Stimulated activated CD4-positive, alpha-beta T cell treated with anti-CD3 and anti-CD28 coated beads, Interleukin-2, amount 100 ng/mL, for 4 hours (primary cell): ENCODE data around the gene ETV2.
"Not testable (repeated sequence)": the region's sequence is repeated elsewhere in the genome, so short reads cannot be mapped to it uniquely, and the experiment has no call there.

Experiments used
- DNase-seq: peaks from one replicate; pipeline ENCODE4 v3.0.0-alpha.2; 2020; ENCODE audit warnings: low read depth

ETV2 gene

DNA sequence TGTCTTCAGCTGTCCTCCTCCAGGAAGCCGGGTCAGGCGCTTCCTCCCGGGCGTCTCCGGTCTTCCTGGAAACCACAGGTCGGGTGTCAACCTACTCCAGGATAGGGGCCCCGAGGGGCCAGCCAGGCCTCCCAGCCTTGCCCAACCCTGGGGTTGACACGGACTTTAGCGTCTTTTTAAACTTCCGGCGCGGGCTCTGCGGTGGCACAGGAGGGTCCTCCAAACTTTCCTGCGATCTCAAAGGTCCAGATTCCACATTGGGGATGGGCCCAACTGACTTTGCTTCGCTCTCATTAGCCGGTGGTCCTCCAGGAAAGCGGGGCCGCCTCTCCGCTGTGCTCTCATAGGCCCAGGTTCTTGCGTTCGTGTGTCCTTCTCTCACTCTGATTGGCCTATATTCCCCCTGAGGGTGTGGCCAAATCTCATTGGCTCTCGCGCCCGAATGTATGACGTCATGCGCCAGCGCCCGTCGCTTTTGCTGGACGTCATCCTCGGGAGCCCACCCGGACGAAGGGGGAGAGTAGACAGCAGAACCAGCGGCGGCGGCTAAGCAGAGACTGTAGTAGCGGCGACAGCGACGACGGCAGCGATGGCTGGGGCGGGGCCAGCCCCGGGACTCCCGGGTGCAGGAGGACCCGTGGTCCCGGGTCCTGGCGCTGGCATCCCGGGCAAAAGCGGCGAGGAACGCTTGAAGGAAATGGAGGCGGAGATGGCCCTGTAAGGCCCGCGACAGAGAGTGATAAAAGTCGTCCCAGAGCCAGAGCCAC is 12.8 kb upstream of the ETV2 start, which contains the start of gene RBM42:
RBM42 (plus strand) TSS at position 472 of the 767 bp plus-strand sequence; CDS start at position 590, 118 bp downstream.
- peak; percentile 95 for DNase-seq

- DNase-seq, result no peak
Measured at GRCh38 chr19:35629332-35629633, 12.3 kb upstream of the ETV2 start.

DNA sequence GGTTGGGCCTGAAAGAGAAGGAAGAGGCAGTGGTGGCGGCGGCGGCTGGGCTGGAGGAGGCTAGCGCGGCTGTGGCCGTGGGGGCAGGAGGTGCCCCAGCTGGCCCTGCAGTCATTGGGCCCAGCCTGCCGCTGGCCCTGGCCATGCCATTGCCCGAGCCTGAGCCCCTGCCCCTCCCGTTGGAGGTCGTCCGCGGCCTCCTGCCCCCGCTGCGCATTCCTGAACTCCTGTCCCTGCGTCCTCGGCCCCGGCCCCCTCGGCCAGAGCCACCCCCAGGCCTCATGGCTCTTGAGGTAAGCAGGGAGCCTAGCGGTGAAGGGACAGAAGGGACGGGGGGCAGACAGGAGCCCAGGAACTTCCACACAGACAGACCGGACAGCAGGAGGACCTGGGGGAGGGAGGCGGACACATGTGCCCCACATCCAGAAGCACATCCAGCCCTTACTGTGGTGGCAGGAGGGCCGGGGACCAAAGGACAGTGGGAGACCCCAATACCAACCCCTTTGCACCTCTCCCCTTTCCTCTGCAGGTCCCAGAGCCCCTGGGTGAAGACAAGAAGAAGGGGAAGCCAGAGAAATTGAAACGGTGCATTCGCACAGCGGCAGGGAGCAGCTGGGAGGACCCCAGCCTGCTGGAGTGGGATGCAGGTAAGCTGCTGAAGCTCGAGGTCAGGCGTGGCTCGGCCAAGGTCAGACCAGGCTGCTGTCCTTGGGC is 7.7 kb upstream of the ETV2 start:
- no peak for DNase-seq

GRCh38 chr19:35636651-35637050 is 4.9 kb upstream of the ETV2 start:
- no peak for DNase-seq

- no peak for DNase-seq
Measured at GRCh38 chr19:35637165-35637564, 4.4 kb upstream of the ETV2 start.

DNA sequence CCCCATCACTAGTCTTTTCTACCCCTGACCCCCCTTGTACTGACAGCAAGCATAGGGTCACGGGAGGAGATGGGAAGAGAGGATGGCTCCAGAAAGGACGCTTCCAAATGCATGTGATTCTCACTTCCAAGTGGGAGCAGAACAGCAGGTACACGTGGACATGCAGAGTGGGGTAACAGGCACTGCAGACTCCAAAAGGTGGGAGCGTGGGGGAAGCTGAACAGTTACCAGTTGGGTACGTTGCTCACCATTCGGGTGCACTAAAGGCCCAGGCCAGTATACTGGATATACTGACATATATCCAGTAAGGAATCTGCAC is 2.3 kb upstream of the ETV2 start:
- DNase-seq, result no peak

DNA sequence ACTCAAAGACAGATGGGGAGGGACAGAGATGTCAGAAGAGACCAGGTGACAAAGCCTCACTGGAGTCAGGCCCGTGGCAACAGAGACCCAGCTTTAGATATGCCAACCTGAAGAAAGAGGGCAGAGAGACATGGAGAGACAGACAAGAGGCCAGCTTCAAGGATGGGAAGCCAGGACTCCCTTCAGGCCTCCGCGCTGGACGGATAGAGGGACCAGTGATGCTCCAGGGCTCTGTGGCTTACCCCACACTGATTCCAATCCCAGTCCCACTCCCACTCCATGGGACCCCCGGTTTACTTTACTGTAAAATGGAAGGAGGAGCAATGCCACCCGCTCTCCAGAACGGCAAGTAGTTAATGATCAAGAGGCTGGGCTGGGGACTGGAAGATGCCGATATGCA is 1.7 kb upstream of the ETV2 start:
- DNase-seq, result no peak

GRCh38 chr19:35642312-35642711 is 767 bp downstream of the ETV2 start:
- DNase-seq, result no peak

DNA sequence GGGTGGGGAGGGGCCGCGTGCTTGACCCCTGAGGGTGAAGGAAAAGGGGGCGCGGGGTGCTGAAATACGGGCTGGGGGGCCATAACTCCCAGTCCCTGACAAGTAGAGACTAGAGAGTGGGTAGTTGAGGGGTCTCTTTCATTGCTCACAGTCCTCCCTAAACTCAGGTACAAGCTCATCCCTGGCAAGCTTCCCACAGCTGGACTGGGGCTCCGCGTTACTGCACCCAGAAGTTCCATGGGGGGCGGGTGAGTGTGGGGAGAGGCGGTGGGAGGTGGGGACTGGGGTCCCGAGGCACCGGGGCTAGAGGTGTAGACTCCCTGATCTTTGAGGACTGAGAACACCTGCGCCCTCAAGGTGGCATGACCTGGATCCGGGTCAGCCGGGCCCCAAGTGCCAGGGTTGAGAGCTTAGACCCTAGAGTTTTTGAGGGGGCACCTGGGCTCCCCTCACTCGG is 1.3 kb downstream of the ETV2 start:
- DNase-seq, result no peak

- peak; percentile 64 for DNase-seq
Measured at GRCh38 chr19:35643255-35644205, 2.0 kb downstream of the ETV2 start.

DNA sequence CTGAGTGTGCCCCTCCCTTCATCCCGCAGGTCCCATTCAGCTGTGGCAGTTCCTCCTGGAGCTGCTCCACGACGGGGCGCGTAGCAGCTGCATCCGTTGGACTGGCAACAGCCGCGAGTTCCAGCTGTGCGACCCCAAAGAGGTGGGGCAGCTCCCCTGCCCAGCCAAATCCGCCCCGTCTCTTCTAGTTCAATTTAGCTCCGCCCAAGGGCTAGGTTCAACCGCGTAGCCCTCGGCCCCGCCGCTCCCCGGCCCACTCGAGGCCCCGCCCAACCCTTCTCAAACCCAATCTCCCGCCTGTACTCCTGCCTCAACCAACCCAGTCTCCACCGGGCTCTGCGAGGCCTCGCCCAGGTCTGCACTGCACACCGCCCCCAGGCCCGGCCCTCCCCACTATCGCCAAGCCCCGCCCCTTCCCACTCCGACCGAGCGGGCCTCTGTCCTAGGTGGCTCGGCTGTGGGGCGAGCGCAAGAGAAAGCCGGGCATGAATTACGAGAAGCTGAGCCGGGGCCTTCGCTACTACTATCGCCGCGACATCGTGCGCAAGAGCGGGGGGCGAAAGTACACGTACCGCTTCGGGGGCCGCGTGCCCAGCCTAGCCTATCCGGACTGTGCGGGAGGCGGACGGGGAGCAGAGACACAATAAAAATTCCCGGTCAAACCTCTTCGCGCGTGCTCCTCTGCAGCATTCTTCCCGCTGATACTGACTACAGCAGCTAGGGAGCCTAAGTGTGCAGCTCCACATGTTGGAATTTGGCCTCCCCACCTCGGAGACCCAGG is 2.9 kb downstream of the ETV2 start:
- DNase-seq, result peak; percentile 89

DNA sequence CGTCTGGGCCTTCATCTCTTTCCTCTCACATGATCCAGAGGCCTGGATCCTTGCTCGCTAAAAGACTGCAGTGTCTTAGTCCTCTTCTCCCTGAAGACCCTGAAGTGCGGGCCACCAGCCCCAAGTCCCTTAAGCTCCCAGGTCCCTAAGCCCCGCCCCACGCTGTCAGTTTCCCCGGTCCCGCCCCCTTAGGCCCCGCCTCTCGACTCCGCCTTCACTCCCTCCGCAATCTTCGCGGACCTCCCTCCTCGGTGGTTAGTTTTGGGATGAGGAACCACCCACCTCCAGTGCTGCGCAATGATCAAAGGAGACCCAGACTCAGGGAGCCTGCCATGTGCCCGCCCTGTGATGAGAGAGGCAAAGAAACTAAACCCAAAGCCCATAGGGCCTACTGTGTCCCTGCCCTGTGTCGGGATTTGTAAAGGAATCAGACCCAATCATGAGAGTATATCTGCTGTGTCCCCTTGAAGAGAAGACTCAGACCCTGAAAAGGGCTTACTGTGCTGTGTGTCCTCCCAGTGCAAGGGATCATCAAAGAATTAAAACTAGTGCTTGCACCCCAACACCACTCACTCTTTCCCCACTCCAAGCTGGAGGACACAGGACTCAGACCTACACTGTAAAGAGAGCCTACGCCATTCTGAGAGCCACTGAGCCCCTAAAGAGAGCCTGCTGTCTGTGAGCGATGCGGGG is 3.6 kb downstream of the ETV2 start:
- DNase-seq, result peak; percentile 78

- no peak for DNase-seq
Measured at GRCh38 chr19:35645680-35646511, 4.4 kb downstream of the ETV2 start.

DNA sequence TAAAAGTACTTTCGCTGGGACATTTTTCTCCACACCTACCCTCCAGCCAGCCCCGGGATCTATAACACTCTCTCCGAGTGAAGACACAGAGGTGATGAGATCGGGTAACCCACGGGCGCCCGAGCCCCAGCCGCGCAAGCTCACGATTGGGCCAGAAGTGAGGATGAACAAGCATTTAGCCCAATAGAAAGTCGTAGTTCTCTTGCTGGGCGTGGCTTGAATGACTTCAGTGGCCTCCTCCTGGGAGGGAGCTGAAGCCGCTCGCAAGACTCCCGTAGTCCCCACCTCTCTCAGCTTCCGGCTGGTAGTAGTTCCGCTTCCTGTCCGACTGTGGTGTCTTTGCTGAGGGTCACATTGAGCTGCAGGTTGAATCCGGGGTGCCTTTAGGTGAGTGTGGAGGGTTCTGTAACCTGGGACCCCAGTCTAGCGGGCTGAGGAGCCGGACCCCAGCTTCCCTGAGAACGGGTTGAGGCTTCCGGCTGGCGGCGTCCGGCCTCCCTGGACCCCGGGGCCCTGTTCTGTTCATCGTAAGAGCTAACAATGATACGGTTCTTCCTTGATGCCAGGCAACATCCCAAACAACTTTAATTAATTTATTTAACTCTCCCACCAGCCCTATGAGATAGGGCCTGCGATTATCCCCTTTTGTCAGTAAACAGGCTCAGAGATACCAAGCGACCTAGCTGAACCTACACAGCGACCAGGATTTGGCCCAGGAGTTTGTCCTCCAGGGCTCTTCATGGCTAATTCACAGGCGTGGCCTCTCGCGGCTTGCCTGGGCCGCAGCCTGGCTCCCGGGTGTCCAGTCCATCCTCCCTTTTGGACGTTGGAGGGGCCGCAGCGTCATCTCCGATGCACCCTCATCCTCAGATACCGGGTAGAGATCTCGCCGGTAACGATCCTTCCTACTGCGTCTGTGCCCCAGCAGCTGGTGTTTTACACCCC is 6.7 kb downstream of the ETV2 start, which contains the start of gene COX6B1:
COX6B1 (plus strand) TSS at position 307 of the 945 bp plus-strand sequence. CDS start 2,921 bp downstream, outside the sequence.
- DNase-seq, result peak; percentile 90

GRCh38 chr19:35650581-35650980 is 9.0 kb downstream of the ETV2 start:
- no peak for DNase-seq

- DNase-seq, result not testable (repeated sequence)
Measured at GRCh38 chr19:35654828-35655227, 13.3 kb downstream of the ETV2 start.

GRCh38 chr19:35655600-35655999 is 14.1 kb downstream of the ETV2 start:
- no peak for DNase-seq

GRCh38 chr19:35656700-35657099 is 15.2 kb downstream of the ETV2 start:
- DNase-seq, result no peak
